ENCODE measurements around the gene SMIM14.
"Not testable (repeated sequence)": the region's sequence is repeated elsewhere in the genome, so short reads cannot be mapped to it uniquely, and the experiment has no call there.

The SMIM14 gene

GRCh38 chr4:39591290-39591689 is 47.4 kb downstream of the SMIM14 start:
- no peak for DNase-seq

DNA sequence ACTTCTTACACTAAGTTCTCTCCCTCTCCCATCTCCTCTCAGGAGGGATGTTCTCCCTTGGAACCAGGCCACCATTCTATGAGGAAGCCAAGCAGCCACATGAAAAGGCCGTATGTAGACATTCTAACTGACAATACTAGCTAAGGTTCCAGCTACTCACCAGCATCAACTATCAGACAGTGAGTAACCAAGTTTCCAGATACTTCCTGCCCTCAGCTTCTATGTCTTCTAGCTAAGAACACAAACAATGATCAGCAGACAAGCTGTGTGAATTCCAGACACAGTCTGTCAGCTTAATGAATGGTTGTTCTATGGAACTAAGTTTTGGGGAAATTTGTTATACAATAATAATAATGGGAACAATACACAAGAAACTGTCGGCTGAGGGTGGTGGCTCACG is 50.8 kb downstream of the SMIM14 start:
- no peak for DNase-seq

- no peak for DNase-seq
Measured at GRCh38 chr4:39574946-39575345, 63.7 kb downstream of the SMIM14 start.

DNA sequence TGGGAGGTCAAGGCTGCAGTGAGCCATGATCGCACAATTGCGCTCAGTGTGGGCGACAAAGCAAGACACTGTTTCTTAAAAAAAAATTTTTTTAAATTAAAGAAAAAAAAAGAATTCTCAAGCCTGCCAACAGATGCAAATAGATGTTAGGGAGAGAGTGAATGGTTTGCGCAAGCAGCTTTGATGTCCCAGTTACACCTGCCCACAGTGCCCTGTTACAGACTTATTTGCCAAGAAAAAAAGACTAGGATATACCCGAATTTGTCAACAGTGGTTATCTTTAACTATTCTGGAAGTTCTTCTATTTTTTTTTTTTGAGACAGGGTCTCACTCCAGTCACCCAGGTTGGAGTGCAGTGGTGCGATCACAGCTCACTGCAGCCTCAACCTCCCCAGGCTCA is 67.2 kb downstream of the SMIM14 start:
- no peak for DNase-seq

DNA sequence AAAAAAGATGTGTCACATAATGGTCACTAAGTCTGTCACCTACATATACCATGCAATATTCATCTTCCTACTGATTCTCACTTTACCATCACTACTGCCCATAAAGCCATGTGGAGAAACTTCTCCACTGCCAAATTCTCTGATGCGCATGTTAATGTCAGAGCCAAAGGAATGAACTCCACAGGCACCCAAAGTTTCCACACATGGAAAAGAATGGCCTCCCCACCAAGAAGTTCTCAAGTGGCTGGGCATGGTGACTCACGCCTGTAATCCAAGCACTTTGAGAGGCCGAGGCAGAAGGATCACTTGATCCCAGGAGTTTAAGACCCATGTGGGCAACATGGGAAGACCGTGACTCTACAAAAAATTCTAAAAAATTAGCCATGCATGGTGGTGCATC is 67.6 kb downstream of the SMIM14 start:
- no peak for DNase-seq

GRCh38 chr4:39569209-39569608 is 69.5 kb downstream of the SMIM14 start:
- no peak for DNase-seq

DNA sequence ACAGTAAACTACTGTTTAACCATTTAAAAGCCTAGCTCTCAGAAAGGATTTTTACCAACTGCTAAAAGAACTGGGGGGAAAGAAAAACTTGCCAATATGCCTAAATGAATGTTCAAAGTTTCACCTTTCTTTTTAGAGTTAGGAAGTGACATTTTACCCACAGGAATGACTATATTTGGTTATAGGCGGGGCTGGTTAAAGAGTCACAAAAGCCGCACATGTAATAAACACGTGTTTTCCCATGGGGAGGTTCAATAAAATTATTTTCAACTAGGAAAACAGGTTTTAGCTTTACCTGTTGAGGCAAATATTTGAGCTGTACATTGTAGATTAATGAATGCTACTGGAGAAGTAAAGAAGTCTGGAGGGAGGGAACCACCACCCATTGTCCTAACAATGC is 69.9 kb downstream of the SMIM14 start:
- no peak for DNase-seq

DNA sequence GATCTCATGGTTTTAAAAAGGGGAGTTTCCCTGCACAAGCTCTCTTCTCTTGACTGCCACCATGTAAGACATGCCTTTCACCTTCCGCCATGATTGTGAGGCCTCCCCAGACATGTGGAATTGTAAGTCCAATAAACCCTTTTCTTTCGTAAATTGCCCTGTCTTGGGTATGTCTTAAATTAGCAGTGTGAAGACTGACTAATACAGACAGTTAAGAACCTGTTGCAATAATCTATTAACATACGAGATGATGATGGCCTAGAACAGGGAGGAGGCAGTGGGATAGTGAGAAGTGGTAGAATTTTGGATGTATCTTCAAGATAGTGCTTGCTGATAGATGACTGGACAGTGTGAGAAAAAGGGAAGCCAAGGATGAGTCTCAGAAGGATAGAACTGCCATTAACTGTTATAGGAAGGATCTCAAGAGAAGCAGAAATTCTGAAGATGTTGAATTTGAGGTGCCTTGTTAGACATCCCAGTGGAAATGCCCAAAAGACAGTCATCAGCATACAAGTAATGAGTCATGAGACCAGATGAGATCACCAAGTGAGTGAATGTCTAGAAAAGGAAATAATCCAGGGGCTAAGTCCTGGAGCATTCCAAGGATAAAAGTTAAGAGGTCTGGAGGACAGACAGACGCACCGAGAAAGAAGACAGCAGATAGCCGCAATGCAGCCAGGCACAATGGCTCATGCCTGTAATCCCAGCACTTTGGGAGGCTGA is 72.6 kb downstream of the SMIM14 start:
- DNase-seq = no peak

- no peak for DNase-seq
Measured at GRCh38 chr4:39563346-39563847, 75.3 kb downstream of the SMIM14 start.

- no peak for DNase-seq
Measured at GRCh38 chr4:39562792-39563191, 75.9 kb downstream of the SMIM14 start.

DNA sequence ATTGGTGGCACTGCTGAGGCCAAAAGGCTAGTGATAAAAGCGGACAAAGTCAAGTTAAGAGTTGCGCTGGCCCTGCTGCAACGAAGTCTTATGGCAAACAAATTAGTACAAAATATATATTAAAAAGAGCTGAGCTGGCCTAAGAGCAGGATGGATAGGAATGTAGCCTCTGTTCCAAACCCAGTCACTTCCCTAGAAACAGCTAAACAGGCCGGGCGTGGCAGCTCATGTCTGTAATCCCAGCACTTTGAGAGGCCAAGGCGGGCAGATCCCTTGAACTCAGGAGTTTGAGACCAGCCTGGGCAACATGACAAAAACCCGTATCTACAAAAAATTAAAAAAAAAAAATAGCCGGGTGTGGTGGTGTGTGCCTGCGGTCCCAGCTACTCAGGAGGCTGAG is 79.0 kb downstream of the SMIM14 start:
- DNase-seq = no peak

DNA sequence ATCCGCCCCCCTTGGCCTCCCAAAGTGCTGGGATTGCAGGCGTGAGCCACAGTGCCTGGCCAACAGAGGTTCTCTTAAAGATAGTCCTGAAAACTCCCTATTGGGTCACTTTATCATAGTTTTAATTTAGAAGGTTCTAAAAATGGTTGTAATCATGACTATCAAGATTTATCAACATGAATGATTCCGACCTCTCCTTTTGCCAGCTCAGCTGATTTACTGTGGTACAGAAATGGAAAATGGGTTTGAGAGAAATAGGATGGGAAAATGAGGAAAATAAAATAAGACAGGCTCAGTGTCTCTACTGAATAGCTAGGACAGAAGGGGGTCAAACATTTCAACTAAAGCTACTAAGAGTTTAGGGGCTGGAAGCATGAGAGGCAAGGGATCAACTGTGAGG is 83.2 kb downstream of the SMIM14 start:
- DNase-seq = no peak

DNA sequence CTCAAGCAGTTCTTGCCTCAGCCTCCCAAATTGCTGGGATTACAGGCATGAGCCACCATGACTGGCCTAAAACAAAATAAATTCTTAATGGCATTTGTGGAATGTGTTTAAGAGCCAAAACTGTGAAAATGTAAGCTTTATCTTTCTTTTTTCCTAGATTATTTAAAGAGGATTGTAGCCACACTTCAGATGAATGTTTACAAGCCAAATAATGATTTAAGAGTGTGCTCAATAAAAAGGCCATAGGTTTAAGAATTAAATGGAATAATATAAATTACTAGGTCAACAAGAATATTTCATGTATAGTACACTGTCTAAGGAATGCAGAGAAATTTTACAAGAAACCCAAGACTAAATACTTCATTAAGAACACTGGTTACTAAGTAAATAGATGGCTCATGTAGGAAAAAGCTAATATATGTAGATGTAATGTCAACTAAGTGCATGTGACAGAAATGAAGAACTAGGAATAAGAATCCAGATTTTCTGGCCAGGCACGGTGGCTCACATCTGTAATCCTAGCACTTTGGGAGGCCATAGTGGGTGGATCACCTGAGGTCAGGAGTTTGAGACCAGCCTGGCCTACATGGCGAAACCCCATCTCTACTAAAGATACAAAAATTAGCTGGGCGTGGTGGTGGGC is 90.1 kb downstream of the SMIM14 start:
- no peak for DNase-seq

DNA sequence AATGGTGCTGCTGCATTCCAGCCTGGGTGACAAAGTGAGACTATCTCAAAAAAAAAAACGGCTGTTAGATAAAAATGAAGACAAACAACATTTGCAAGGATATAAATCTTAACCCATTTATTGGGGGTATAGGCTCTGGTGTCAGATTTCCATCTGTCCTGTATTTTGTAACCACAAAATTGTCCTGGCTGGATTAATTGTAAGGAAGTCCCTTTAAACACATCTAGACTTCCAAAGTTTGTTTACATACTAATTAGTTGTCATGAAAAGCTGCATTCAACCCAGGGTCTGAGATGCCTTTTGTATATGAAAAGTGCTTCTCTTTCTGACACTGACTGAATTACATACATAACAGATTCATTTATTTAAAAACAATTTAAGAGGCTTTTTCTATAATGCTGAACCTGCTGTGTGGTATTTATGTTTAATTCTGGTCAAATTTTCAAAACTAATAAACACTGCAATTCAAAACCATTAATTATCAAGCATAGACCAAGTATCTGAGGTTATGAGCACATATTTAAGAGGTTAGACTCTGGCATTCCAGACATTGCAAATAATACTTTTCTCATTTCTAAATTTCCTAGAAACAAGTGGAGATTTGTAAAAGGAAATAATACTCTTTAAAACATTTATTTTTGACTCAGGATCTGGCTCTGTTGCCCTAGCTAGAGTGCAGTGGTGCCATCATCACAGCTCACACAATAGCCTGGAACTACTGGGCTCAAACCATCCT is 93.9 kb downstream of the SMIM14 start:
- no peak for DNase-seq

- not testable (repeated sequence) for DNase-seq
Measured at GRCh38 chr4:39544080-39544479, 94.6 kb downstream of the SMIM14 start.

DNA sequence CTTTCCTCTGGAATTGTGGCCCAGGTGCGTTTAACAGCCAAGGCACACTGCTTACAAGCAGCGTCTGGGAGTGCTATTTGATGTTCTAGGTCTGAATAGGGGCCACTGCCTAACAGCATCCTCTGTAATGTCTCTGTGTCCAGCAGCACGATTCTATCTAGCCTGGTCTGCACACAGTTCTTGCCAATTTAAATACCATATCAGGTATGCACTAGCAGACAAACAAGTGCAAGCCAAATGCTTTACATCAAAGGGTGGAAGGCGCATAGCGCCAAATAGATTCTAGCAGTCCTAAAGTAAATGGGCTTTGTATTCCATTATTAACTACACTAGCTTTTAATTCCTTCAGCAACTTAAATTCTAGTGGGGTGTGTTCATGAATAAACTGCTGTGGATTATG is 95.6 kb downstream of the SMIM14 start:
- no peak for DNase-seq

- no peak for DNase-seq
Measured at GRCh38 chr4:39542611-39543012, 96.1 kb downstream of the SMIM14 start.

GRCh38 chr4:39541987-39542610 is 96.6 kb downstream of the SMIM14 start:
- DNase-seq = no peak

- no peak for DNase-seq
Measured at GRCh38 chr4:39539089-39539611, 99.5 kb downstream of the SMIM14 start.

DNA sequence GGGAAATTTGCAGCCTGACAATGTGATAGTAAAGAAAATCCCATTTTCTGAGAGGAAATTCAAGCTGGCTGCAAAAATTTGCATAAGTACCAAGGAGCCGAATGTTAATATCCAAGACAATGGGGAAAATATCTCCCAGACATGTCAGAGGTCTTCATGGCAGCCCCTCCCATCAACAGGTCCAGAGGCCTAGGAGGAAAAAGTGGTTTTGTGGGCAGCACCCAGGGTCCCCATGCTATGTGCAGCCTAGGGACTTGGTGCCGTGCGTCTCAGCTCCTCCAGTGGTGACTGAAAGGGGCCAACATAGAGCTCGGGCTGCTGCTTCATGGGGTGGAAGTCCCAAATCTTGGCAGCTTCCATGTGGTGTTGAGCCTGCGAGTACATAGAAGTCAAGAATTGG is 105.1 kb downstream of the SMIM14 start:
- DNase-seq = no peak

- DNase-seq = not testable (repeated sequence)
Measured at GRCh38 chr4:39532237-39532636, 106.4 kb downstream of the SMIM14 start.

- no peak for DNase-seq
Measured at GRCh38 chr4:39530682-39531081, 108.0 kb downstream of the SMIM14 start.

- no peak for DNase-seq
Measured at GRCh38 chr4:39529534-39529933, 109.1 kb downstream of the SMIM14 start.
